WTC11 (cell line): ENCODE data around the gene PTGES2. TPM values are rescaled to one million over a fixed set of nuclear protein-coding genes. Genes with fewer than 3 reads are reported as not detected.
"Not testable (repeated sequence)": the region's sequence is repeated elsewhere in the genome, so short reads cannot be mapped to it uniquely, and the experiment has no call there.

Experiments used
- ATAC-seq: fragments of 200-7000 bp; cut with Tn5 transposase; 2 replicates; pipeline ENCODE4 v1.10.0; 2021; ENCODE audit warnings: mild to moderate bottlenecking, moderate library complexity
- CTCF ChIA-PET: fragments of 300-600 bp; sonication (Branson Sonifier 250); formaldehyde crosslinking; loops from one replicate; lab custom pipeline; 2021; ENCODE audit warnings: antibody characterized with exemption; lab: Charles Lee
- POLR2A ChIA-PET: fragments of 350-600 bp; sonication (Branson Sonifier 250); formaldehyde crosslinking; loops from one replicate; lab custom pipeline; 2021; ENCODE audit warnings: antibody characterized with exemption; lab: Charles Lee
- DNase-seq: peaks from one replicate; pipeline ENCODE4 v3.0.0; 2021; ENCODE audit warnings: low spot score
- H3K27ac Mint-ChIP-seq: 2 replicates; pipeline ENCODE4 v1.8.0; 2021; ENCODE audit warnings: mixed read lengths
- H3K27me3 Mint-ChIP-seq: 2 replicates; pipeline ENCODE4 v1.8.0; 2021; ENCODE audit warnings: low read depth, mild to moderate bottlenecking, moderate library complexity, mixed read lengths
- H3K36me3 Mint-ChIP-seq: 2 replicates; pipeline ENCODE4 v1.8.0; 2021; ENCODE audit warnings: mixed read lengths
- H3K4me1 Mint-ChIP-seq: 2 replicates; pipeline ENCODE4 v1.8.0; 2022; ENCODE audit warnings: mixed read lengths
- H3K4me3 Mint-ChIP-seq: 2 replicates; pipeline ENCODE4 v1.8.0; 2021; ENCODE audit warnings: mild to moderate bottlenecking, moderate library complexity, mixed read lengths
- H3K9me3 Mint-ChIP-seq: 2 replicates; pipeline ENCODE4 v1.8.0; 2021; ENCODE audit warnings: mixed read lengths
- ATF1 ChIP-seq: sonication (generic); formaldehyde crosslinking; IDR thresholded peaks from 2 replicates; pipeline ENCODE4 v1.8.1; 2023; ENCODE audit warnings: mild to moderate bottlenecking, moderate library complexity, missing genetic modification reagents
- FOXJ3 ChIP-seq: sonication (generic); formaldehyde crosslinking; IDR thresholded peaks from 2 replicates; pipeline ENCODE4 v1.9.0; 2021; ENCODE audit warnings: missing genetic modification reagents, mild to moderate bottlenecking, borderline replicate concordance
- NFATC4 ChIP-seq: fragments of 250-450 bp; sonication (Bioruptor Pico); IDR thresholded peaks from 2 replicates; pipeline ENCODE4 v1.9.0; 2021; ENCODE audit warnings: mild to moderate bottlenecking
- SMAD3 ChIP-seq: sonication (generic); formaldehyde crosslinking; IDR thresholded peaks from 2 replicates; pipeline ENCODE4 v1.8.0; 2022; ENCODE audit warnings: missing genetic modification reagents, mild to moderate bottlenecking, borderline replicate concordance
- ZNF219 ChIP-seq: sonication (generic); formaldehyde crosslinking; IDR thresholded peaks from 2 replicates; pipeline ENCODE4 v1.8.0; 2023; ENCODE audit warnings: missing genetic modification reagents, mild to moderate bottlenecking, borderline replicate concordance
- total RNA-seq: library from RNA; stranded (reverse); gene quantifications from 3 replicates; pipeline ENCODE4 v1.2.3, GENCODE V29; 2021
- TF ChIP-seq, protein P1 (sequence below): sonication (generic); formaldehyde crosslinking; IDR thresholded peaks from 2 replicates; pipeline ENCODE4 v1.8.0; 2022; ENCODE audit warnings: mild to moderate bottlenecking, missing genetic modification reagents
- TF ChIP-seq, protein P2 (sequence below): sonication (generic); formaldehyde crosslinking; IDR thresholded peaks from 2 replicates; pipeline ENCODE4 v1.8.0; 2023; ENCODE audit warnings: mild to moderate bottlenecking, missing genetic modification reagents
- TF ChIP-seq, protein P3 (sequence below): fragments of 250-450 bp; sonication (Bioruptor Pico); IDR thresholded peaks from 2 replicates; pipeline ENCODE4 v1.9.0; 2021; ENCODE audit warnings: moderate library complexity, mild to moderate bottlenecking, inconsistent platforms, borderline replicate concordance
- TF ChIP-seq, protein P4 (sequence below): sonication (generic); formaldehyde crosslinking; IDR thresholded peaks from 2 replicates; pipeline ENCODE4 v1.8.1; 2023; ENCODE audit warnings: mild to moderate bottlenecking, missing genetic modification reagents
- TF ChIP-seq, protein P5 (sequence below): sonication (generic); formaldehyde crosslinking; IDR thresholded peaks from 2 replicates; pipeline ENCODE4 v1.8.1; 2022; ENCODE audit warnings: mild to moderate bottlenecking, missing genetic modification reagents, moderate library complexity, borderline replicate concordance
- TF ChIP-seq, protein P6 (sequence below): sonication (generic); formaldehyde crosslinking; IDR thresholded peaks from 2 replicates; pipeline ENCODE4 v1.8.0; 2022; ENCODE audit warnings: mild to moderate bottlenecking, missing genetic modification reagents
- TF ChIP-seq, protein P7 (sequence below): sonication (generic); formaldehyde crosslinking; IDR thresholded peaks from 2 replicates; pipeline ENCODE4 v1.8.1; 2022; ENCODE audit warnings: low read depth, missing genetic modification reagents, borderline replicate concordance

PTGES2 gene
- total RNA-seq, 1 experiment from 2014 or later: 118 TPM

DNA sequence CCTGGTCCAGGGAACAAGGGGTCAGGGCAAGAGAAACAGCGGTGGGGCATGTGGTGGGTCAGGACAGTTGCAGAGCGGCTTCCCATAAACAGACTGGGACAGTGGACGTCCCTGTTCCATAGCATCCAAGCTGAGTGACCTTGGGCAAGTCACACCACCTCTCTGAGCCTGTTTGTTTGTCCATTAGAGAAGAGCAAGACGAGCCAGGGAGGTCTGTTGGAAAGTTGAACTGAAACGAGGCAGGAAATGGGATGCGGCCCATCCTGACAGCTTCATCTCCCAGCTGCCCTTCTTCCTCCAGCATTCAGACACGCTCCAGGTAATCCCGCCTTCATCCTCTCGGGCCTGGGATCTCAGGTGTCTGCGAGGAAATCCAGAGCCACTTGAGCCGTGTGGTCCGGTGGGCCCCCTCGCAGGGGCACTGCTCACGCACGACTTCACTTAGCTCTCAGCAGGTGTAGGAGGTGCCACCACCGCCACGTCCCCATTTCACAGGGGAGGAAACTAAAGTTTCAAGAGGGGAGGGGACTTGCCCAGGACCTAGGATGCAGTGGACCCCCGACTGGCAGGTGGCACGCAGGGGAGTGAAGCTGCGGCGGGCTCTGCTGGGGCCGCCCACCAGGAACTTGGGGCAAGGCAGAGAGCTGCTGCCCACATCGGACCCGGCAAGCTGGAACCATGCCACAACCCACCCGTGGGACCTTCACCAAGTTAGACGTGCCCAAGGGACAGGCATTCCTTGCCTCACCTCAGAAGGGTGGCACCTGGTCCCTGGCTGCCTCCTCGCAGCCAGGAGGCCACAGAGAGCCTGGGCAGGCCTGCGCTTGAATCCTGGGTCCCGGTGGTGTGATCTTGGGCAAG lies 13.0 kb downstream of the PTGES2 start (continued):
- TF ChIP-seq, protein P1, sequence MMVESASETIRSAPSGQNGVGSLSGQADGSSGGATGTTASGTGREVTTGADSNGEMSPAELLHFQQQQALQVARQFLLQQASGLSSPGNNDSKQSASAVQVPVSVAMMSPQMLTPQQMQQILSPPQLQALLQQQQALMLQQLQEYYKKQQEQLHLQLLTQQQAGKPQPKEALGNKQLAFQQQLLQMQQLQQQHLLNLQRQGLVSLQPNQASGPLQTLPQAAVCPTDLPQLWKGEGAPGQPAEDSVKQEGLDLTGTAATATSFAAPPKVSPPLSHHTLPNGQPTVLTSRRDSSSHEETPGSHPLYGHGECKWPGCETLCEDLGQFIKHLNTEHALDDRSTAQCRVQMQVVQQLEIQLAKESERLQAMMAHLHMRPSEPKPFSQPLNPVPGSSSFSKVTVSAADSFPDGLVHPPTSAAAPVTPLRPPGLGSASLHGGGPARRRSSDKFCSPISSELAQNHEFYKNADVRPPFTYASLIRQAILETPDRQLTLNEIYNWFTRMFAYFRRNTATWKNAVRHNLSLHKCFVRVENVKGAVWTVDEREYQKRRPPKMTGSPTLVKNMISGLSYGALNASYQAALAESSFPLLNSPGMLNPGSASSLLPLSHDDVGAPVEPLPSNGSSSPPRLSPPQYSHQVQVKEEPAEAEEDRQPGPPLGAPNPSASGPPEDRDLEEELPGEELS (CRISPR knock-in tag): no peak
- TF ChIP-seq, protein P2, sequence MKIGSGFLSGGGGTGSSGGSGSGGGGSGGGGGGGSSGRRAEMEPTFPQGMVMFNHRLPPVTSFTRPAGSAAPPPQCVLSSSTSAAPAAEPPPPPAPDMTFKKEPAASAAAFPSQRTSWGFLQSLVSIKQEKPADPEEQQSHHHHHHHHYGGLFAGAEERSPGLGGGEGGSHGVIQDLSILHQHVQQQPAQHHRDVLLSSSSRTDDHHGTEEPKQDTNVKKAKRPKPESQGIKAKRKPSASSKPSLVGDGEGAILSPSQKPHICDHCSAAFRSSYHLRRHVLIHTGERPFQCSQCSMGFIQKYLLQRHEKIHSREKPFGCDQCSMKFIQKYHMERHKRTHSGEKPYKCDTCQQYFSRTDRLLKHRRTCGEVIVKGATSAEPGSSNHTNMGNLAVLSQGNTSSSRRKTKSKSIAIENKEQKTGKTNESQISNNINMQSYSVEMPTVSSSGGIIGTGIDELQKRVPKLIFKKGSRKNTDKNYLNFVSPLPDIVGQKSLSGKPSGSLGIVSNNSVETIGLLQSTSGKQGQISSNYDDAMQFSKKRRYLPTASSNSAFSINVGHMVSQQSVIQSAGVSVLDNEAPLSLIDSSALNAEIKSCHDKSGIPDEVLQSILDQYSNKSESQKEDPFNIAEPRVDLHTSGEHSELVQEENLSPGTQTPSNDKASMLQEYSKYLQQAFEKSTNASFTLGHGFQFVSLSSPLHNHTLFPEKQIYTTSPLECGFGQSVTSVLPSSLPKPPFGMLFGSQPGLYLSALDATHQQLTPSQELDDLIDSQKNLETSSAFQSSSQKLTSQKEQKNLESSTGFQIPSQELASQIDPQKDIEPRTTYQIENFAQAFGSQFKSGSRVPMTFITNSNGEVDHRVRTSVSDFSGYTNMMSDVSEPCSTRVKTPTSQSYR (CRISPR knock-in tag): no peak
- no peak for TF ChIP-seq FOXJ3
- TF ChIP-seq, protein P3, sequence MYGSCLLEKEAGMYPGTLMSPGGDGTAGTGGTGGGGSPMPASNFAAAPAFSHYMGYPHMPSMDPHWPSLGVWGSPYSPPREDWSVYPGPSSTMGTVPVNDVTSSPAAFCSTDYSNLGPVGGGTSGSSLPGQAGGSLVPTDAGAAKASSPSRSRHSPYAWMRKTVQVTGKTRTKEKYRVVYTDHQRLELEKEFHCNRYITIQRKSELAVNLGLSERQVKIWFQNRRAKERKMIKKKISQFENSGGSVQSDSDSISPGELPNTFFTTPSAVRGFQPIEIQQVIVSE (CRISPR knock-in tag): no peak

DNA sequence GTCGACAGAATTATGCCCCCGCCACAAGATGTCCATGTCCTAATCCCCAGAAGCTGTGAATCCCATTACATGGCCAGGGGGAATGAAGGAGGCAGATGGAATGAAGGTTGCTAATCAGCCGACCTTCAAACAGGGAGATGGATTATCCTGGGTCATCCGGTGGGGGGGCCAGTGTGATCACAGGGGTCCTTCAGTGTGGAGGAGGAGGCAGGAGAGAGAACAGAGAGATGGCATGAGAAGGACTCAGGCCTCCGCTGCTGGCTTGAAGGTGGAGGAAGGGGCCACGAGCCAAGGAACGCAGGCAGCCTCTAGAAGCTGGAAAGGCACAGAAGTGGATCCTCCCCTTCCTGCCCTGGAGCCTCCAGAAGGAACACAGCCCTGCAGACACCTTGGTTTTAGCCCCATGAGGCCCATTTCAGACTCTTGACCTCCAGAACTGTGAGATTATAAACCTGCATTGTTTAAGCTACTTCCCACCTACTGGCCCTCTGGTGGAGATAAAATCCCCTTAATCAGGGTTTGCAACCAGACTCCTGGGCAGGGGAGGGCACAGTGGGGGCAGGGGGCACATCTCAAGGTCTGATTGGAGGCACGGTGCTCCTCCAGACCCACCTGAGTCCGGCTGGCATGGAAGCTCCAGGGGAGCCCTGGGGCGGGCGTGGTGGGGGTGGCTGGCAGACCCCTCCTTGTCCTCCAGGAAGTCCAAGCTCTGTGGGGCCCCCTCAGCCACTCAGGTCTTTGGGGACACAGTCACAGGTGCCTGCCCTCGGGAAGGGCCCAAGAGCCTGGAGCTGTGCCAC lies 13.8 kb downstream of the PTGES2 start:
- no peak overlapping the region for H3K4me3 Mint-ChIP-seq
- ATAC-seq (no peak), DNase-seq (no peak)
- H3K4me1 Mint-ChIP-seq: peaks cover 17% of the 10 kb centered on the region
- peaks cover 11% of the 10 kb centered on the region for H3K36me3 Mint-ChIP-seq
- ChIA-PET CTCF (interaction anchor here (1.0 to 4.3 kb wide), 2 partner anchors 11 to 13 kb away, joined by 3 to 32 read pairs; no protein-coding TSS in a partner anchor), POLR2A (interaction anchor here (0.6 to 0.7 kb wide), 2 partner anchors 23 to 209 kb away, joined by 3 read pairs; no protein-coding TSS in a partner anchor)
- no peak for TF ChIP-seq NFATC4 (CRISPR knock-in tag)
- no peak for TF ChIP-seq SMAD3 (CRISPR knock-in tag)
- TF ChIP-seq, protein P4, sequence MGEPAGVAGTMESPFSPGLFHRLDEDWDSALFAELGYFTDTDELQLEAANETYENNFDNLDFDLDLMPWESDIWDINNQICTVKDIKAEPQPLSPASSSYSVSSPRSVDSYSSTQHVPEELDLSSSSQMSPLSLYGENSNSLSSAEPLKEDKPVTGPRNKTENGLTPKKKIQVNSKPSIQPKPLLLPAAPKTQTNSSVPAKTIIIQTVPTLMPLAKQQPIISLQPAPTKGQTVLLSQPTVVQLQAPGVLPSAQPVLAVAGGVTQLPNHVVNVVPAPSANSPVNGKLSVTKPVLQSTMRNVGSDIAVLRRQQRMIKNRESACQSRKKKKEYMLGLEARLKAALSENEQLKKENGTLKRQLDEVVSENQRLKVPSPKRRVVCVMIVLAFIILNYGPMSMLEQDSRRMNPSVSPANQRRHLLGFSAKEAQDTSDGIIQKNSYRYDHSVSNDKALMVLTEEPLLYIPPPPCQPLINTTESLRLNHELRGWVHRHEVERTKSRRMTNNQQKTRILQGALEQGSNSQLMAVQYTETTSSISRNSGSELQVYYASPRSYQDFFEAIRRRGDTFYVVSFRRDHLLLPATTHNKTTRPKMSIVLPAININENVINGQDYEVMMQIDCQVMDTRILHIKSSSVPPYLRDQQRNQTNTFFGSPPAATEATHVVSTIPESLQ (CRISPR knock-in tag): no peak
- no peak for TF ChIP-seq ATF1 (CRISPR knock-in tag)
- no peak for TF ChIP-seq ZNF219 (CRISPR knock-in tag)
- TF ChIP-seq, protein P5, sequence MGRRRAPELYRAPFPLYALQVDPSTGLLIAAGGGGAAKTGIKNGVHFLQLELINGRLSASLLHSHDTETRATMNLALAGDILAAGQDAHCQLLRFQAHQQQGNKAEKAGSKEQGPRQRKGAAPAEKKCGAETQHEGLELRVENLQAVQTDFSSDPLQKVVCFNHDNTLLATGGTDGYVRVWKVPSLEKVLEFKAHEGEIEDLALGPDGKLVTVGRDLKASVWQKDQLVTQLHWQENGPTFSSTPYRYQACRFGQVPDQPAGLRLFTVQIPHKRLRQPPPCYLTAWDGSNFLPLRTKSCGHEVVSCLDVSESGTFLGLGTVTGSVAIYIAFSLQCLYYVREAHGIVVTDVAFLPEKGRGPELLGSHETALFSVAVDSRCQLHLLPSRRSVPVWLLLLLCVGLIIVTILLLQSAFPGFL (CRISPR knock-in tag): no peak
- TF ChIP-seq, protein P1 (CRISPR knock-in tag): no peak
- TF ChIP-seq, protein P6, sequence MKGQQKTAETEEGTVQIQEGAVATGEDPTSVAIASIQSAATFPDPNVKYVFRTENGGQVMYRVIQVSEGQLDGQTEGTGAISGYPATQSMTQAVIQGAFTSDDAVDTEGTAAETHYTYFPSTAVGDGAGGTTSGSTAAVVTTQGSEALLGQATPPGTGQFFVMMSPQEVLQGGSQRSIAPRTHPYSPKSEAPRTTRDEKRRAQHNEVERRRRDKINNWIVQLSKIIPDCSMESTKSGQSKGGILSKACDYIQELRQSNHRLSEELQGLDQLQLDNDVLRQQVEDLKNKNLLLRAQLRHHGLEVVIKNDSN (CRISPR knock-in tag): no peak
- TF ChIP-seq, protein P7, sequence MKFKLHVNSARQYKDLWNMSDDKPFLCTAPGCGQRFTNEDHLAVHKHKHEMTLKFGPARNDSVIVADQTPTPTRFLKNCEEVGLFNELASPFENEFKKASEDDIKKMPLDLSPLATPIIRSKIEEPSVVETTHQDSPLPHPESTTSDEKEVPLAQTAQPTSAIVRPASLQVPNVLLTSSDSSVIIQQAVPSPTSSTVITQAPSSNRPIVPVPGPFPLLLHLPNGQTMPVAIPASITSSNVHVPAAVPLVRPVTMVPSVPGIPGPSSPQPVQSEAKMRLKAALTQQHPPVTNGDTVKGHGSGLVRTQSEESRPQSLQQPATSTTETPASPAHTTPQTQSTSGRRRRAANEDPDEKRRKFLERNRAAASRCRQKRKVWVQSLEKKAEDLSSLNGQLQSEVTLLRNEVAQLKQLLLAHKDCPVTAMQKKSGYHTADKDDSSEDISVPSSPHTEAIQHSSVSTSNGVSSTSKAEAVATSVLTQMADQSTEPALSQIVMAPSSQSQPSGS (CRISPR knock-in tag): no peak
- peaks cover 3% of the 10 kb centered on the region; the same call in 1 of the 2 replicates for H3K9me3 Mint-ChIP-seq
- H3K27me3 Mint-ChIP-seq: no peaks in the 10 kb centered on the region
- 0 out of 2 replicates have a peak overlapping the region, but pooled peaks have one; percentile 15 for H3K27ac Mint-ChIP-seq

DNA sequence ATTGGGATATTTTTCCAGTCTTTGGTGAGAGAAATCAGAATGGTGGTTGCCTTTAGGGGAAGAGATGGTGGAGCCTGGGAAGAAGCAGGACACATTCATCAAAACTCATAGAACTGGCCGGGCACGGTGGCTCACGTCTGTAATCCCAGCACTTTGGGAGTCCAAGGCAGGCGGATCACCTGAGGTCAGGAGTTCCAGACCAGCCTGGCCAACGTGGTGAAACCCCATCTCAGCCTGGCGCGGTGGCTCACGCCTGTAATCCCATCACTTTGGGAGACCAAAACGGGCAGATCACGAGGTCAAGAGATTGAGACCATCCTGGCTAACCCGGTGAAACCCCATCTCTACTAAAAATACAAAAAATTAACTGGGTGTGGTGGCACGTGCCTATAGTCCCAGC lies 15.8 kb downstream of the PTGES2 start:
- DNase-seq, H3K9me3 Mint-ChIP-seq, H3K27me3 Mint-ChIP-seq, H3K4me1 Mint-ChIP-seq, H3K4me3 Mint-ChIP-seq, POLR2A ChIA-PET, H3K27ac Mint-ChIP-seq, CTCF ChIA-PET, ATAC-seq: not testable (repeated sequence)
- H3K36me3 Mint-ChIP-seq: peaks cover 20% of the 10 kb centered on the region
